GM12892 (cell line): ENCODE measurements around the gene ADK.

Source experiments
- DNase-seq: peaks from one replicate; pipeline ENCODE4 v3.0.0; 2011; ENCODE audit not compliant: insufficient read length
- FAIRE-seq: peaks from 2 replicates; lab custom pipeline; 2011; peaks lifted over from hg19 to GRCh38; lab: Jason Lieb, UNC
- POLR2A ChIP-seq: IDR thresholded peaks from 2 replicates; pipeline ENCODE4 v1.6.1; 2011; ENCODE audit warnings: low read depth, low read length, control low read depth
- POLR2AphosphoS5 ChIP-seq: IDR thresholded peaks from 2 replicates; pipeline ENCODE4 v1.6.1; 2011; ENCODE audit warnings: low read depth, low read length, control low read depth
- TAF1 ChIP-seq: IDR thresholded peaks from 2 replicates; pipeline ENCODE4 v1.6.1; 2011; ENCODE audit warnings: low read depth, mild to moderate bottlenecking, control low read depth, low read length, borderline replicate concordance

Gene ADK

GRCh38 chr10:74151879-74152722, 1.1 kb downstream of the ADK start:
- DNase-seq (no peak), FAIRE-seq (no peak)
- no peak for TF ChIP-seq POLR2AphosphoS5
- TF ChIP-seq TAF1, result no peak
- no peak for TF ChIP-seq POLR2A

- no peak for FAIRE-seq
- no peak for DNase-seq
- TF ChIP-seq POLR2AphosphoS5, result no peak
- TF ChIP-seq POLR2A, result no peak
- no peak for TF ChIP-seq TAF1
These were observed 2.1 kb downstream of the ADK start for GRCh38 chr10:74153123-74153522.

DNA sequence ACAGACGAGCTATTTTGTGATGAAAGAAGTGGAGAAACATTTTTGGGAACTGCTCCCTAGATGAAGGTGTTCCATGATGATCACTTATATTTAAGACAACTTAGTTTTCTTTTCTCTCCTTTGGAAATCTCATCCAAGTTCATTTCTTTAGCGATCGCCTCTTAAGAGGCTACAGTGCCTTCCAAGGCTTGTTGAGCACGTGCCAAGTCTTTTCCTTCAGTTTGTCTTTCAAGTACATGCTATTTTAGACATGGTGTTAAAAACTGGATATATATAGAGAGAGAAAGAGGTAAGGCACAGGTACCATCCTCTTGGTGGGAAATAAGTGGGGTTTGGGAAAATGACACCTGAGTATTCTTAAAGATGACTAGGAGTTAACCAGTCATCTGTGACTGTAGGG, 2.7 kb downstream of the ADK start:
- DNase-seq (no peak), FAIRE-seq (no peak)
- TF ChIP-seq POLR2AphosphoS5, result no peak
- TF ChIP-seq TAF1, result no peak
- no peak for TF ChIP-seq POLR2A

GRCh38 chr10:74156919-74157289, 5.9 kb downstream of the ADK start:
- FAIRE-seq, result no peak
- TF ChIP-seq POLR2A (no peak), POLR2AphosphoS5 (no peak), TAF1 (no peak)
- DNase-seq, result peak; percentile 24

- FAIRE-seq, result no peak
- TF ChIP-seq TAF1 (no peak), POLR2A (no peak), POLR2AphosphoS5 (no peak)
- DNase-seq, result no peak
These were observed 9.0 kb downstream of the ADK start for GRCh38 chr10:74160013-74160412.

- no peak for TF ChIP-seq POLR2AphosphoS5
- no peak for TF ChIP-seq TAF1
- TF ChIP-seq POLR2A, result no peak
- FAIRE-seq, result no peak
- no peak for DNase-seq
These were observed 12.5 kb downstream of the ADK start for GRCh38 chr10:74163319-74164068.

- TF ChIP-seq TAF1 (no peak), POLR2AphosphoS5 (no peak), POLR2A (no peak)
- DNase-seq, result no peak
- FAIRE-seq, result peak; percentile 67
These were observed 13.9 kb downstream of the ADK start for GRCh38 chr10:74164716-74165529.

DNA sequence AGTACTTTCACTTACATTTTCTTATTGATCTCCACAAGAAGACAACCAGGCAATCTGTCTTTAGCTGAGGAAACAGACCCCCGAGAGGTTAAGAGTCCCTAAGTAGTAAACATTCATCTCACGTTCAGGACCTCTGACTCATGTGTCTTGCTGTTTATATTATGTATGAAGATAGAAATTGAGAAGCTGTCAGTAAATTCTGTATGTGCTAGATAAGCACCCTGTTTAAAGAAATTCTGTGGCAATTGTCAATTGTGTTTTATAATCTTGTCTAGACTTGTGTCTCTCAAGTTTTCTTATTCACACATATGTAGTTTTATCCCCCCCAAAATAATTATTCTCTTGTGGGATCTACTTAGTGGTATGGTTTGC, 14.5 kb downstream of the ADK start:
- TF ChIP-seq TAF1, result no peak
- no peak for TF ChIP-seq POLR2A
- no peak for TF ChIP-seq POLR2AphosphoS5
- DNase-seq (no peak), FAIRE-seq (no peak)

GRCh38 chr10:74167443-74167842, 16.4 kb downstream of the ADK start:
- DNase-seq (no peak), FAIRE-seq (no peak)
- TF ChIP-seq POLR2A (no peak), POLR2AphosphoS5 (no peak), TAF1 (no peak)

DNA sequence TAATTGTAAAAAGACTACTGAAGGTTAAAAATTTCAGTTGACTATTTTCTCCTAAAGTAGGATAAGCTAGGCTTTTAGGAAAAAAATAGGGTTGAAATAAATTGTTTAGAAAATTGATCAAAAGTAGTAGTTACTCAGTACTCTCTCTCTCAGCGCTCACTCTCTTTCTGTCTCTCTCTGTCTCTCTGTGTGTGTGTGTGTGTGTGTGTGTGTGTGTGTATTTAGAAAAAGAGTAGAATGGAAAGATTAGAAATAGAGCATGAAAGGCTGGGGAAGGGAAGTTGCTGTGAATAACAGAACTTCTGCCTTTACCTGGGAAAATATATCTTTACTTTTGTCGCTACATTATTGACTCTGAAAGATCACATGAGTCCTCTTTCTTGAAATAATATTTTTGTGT, 20.6 kb downstream of the ADK start:
- no peak for DNase-seq
- FAIRE-seq, result no peak
- TF ChIP-seq POLR2A, result no peak
- no peak for TF ChIP-seq TAF1
- TF ChIP-seq POLR2AphosphoS5, result no peak

GRCh38 chr10:74174521-74174920, 23.5 kb downstream of the ADK start:
- TF ChIP-seq POLR2AphosphoS5 (no peak), POLR2A (no peak), TAF1 (no peak)
- FAIRE-seq (no peak), DNase-seq (no peak)
